Measurements from ENCODE around the gene VPS45. TPM values are rescaled to one million over a fixed set of nuclear protein-coding genes. Genes with fewer than 3 reads are reported as not detected.

Gene VPS45
- polyA plus RNA-seq, 3 donors, result 36.0 to 41.9 (median 36.8) TPM

DNA sequence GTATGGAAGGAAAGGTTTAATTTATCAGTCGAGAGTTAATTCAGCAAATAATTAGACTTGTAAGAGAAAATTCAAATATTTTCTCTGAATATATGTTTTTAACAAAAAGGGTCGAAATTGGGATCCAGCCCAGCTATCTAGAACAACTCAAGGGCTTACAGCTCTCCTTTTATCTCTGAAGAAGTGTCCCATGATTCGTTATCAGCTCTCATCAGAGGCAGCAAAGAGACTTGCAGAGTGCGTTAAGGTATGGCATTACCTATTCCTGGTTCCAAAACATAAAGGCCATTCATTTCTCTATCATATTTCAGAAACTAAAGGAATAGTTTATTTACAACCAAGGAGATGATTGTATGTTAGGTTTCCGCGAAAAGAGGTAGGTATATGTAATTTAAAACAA, 9.4 kb downstream of the VPS45 start:
- WGBS (ENCODE audit: insufficient coverage), result no CpG with 5 or more reads among the region's 6 CpGs
- Histone ChIP-seq H3K9me3 (replicated peaks in 1 of 2; ENCODE audit: control insufficient read depth in 1 of 2, insufficient read depth in 1 of 2, low read length in 2 of 2) (no peaks in the 10 kb centered on the region), H3K36me3 (replicated peaks in 1 of 2; ENCODE audit: control insufficient read depth in 1 of 2, insufficient read depth in 2 of 2, low read length in 2 of 2) (peaks cover 55 to 81% of the 10 kb centered on the region in 2 donors)

DNA sequence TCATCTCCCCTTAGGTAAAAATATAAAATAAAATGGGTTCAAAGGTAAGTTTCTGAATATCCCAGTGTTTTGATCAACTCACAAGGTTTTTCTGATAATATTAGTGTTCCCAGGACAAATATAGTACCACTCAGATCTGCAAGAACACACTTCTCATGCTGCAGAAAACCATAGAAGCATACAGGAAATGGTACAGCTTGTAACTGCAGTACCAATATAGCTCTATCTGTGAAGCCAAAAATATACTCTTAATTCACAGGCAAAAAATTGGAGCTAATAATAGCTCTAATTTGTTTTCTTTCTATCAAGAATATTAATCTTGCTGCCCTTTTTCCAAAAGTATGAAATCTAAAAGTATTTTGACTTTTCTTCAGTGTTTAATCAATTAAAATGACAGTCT, 13.2 kb downstream of the VPS45 start:
- Histone ChIP-seq H3K36me3 (replicated peaks in 1 of 2; ENCODE audit: control insufficient read depth in 1 of 2, insufficient read depth in 2 of 2, low read length in 2 of 2) (peaks cover 75 to 96% of the 10 kb centered on the region in 2 donors), H3K79me2 (ENCODE audit: insufficient read depth, low read length) (no peaks in the 10 kb centered on the region), H3K9me3 (replicated peaks in 1 of 2; ENCODE audit: control insufficient read depth in 1 of 2, insufficient read depth in 1 of 2, low read length in 2 of 2) (no peaks in the 10 kb centered on the region), H3K4me3 (replicated peaks in 1 of 3; ENCODE audit: low read depth in 2 of 3, low read length in 3 of 3) (no peak overlapping the region), H2AFZ (ENCODE audit: insufficient read depth, low read depth, low read length, poor library complexity, severe bottlenecking) (no peak overlapping the region), H3K4me1 (ENCODE audit: control insufficient read depth in 1 of 2, insufficient read depth in 2 of 2, low read length in 2 of 2) (no peaks in the 10 kb centered on the region), H3K9ac (ENCODE audit: insufficient read depth, low read length, poor library complexity, severe bottlenecking) (no peak overlapping the region), H3K27me3 (ENCODE audit: control insufficient read depth in 2 of 2, insufficient read depth in 2 of 2, low read length in 2 of 2) (no peaks in the 10 kb centered on the region), H3K27ac (ENCODE audit: low read depth in 1 of 2, low read length in 2 of 2) (no peak overlapping the region), H3K4me2 (replicated peaks; ENCODE audit: extremely low read depth, low read length, poor library complexity, severe bottlenecking) (no peak overlapping the region), H4K20me1 (ENCODE audit: insufficient read depth, low read length) (no peaks in the 10 kb centered on the region)
- H3K27ac Mint-ChIP-seq, result no peak overlapping the region
- H3K4me3 Mint-ChIP-seq, result no peak overlapping the region
- no peaks in the 10 kb centered on the region for H3K4me1 Mint-ChIP-seq
- no peaks in the 10 kb centered on the region for H3K27me3 Mint-ChIP-seq (ENCODE audit: low read depth in 3 of 3)
- intact Hi-C loops (cut with micrococcal nuclease), result no loop called here
- TF ChIP-seq, protein P1, sequence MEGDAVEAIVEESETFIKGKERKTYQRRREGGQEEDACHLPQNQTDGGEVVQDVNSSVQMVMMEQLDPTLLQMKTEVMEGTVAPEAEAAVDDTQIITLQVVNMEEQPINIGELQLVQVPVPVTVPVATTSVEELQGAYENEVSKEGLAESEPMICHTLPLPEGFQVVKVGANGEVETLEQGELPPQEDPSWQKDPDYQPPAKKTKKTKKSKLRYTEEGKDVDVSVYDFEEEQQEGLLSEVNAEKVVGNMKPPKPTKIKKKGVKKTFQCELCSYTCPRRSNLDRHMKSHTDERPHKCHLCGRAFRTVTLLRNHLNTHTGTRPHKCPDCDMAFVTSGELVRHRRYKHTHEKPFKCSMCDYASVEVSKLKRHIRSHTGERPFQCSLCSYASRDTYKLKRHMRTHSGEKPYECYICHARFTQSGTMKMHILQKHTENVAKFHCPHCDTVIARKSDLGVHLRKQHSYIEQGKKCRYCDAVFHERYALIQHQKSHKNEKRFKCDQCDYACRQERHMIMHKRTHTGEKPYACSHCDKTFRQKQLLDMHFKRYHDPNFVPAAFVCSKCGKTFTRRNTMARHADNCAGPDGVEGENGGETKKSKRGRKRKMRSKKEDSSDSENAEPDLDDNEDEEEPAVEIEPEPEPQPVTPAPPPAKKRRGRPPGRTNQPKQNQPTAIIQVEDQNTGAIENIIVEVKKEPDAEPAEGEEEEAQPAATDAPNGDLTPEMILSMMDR (IDR thresholded peaks at IDR 0.05), result no peak
- peaks cover 81 to 86% of the 10 kb centered on the region in 2 donors for H3K36me3 Mint-ChIP-seq
- H3K9me3 Mint-ChIP-seq, result peaks cover 0 to 2% (median 0%) of the 10 kb centered on the region in 7 donors
- no peak for DNase-seq

More for the DNA sequence above, 9.4 kb downstream of the VPS45 start:
- intact Hi-C loops (cut with micrococcal nuclease), result no loop called here
- Mint-ChIP-seq H3K4me1 (peaks cover 5% of the 10 kb centered on the region), H3K27ac (no peak overlapping the region), H3K9me3 (peaks cover 0 to 2% (median 0%) of the 10 kb centered on the region in 7 donors), H3K36me3 (peaks cover 66 to 83% of the 10 kb centered on the region in 2 donors), H3K4me3 (no peak overlapping the region), H3K27me3 (ENCODE audit: low read depth in 3 of 3) (no peaks in the 10 kb centered on the region)
- DNase-seq, result no peak
- H3K27me3 ChIP-seq (ENCODE audit: control insufficient read depth in 2 of 2, insufficient read depth in 2 of 2, low read length in 2 of 2), result no peaks in the 10 kb centered on the region
- H3K9ac ChIP-seq (ENCODE audit: insufficient read depth, low read length, poor library complexity, severe bottlenecking), result no peak overlapping the region
- no peak overlapping the region for H2AFZ ChIP-seq (ENCODE audit: insufficient read depth, low read depth, low read length, poor library complexity, severe bottlenecking)
- H3K4me2 ChIP-seq (replicated peaks; ENCODE audit: extremely low read depth, low read length, poor library complexity, severe bottlenecking), result no peak overlapping the region
- H3K79me2 ChIP-seq (ENCODE audit: insufficient read depth, low read length), result no peaks in the 10 kb centered on the region
- H4K20me1 ChIP-seq (ENCODE audit: insufficient read depth, low read length), result no peaks in the 10 kb centered on the region
- TF ChIP-seq, protein P1 (IDR thresholded peaks at IDR 0.05), result no peak
- H3K4me1 ChIP-seq (ENCODE audit: control insufficient read depth in 1 of 2, insufficient read depth in 2 of 2, low read length in 2 of 2), result no peaks in the 10 kb centered on the region
- no peak overlapping the region for H3K27ac ChIP-seq (ENCODE audit: low read depth in 1 of 2, low read length in 2 of 2)
- H3K4me3 ChIP-seq (replicated peaks in 1 of 3; ENCODE audit: low read depth in 2 of 3, low read length in 3 of 3), result no peak overlapping the region

Data from CD14-positive monocyte (primary cell).